ENCODE results near the gene FLVCR2. TPM values are rescaled to one million over a fixed set of nuclear protein-coding genes. Genes with fewer than 3 reads are reported as not detected.

The FLVCR2 gene
- total and polyA plus RNA-seq, 2 experiments from 2014 or later = 1.4 to 3.1 TPM

GRCh38 chr14:75595226-75595625 is 16.8 kb downstream of the FLVCR2 start:
- Histone ChIP-seq H3K4me3 (no peak overlapping the region), H4K20me1 (replicated peaks; ENCODE audit: insufficient read depth) (no peaks in the 10 kb centered on the region), H3K9me2 (ENCODE audit: insufficient read depth) (peaks cover 3% of the 10 kb centered on the region; the same call in 1 of the 2 replicates), H3F3A (replicated peaks; ENCODE audit: low read depth) (no peaks in the 10 kb centered on the region), H2AFZ (no peak overlapping the region), H3K4me2 (no peak overlapping the region), H3K27ac (ENCODE audit: low read depth) (no peak overlapping the region), H3K4me1 (ENCODE audit: insufficient read depth) (0 out of 2 replicates have a peak, but pooled peaks cover 3% of the 10 kb centered on the region), H3K79me2 (replicated peaks; ENCODE audit: insufficient read depth) (no peaks in the 10 kb centered on the region), H3K27me3 (ENCODE audit: insufficient read depth) (no peaks in the 10 kb centered on the region), H3K36me3 (ENCODE audit: insufficient read depth) (no peaks in the 10 kb centered on the region; the same call in 1 of the 2 replicates)
- ATAC-seq (no peak), DNase-seq (ENCODE audit: low spot score) (no peak)
- H3K27ac Mint-ChIP-seq = no peak overlapping the region
- peaks cover 20% of the 10 kb centered on the region for H3K36me3 Mint-ChIP-seq (ENCODE audit: low read depth)
- no peak overlapping the region for H3K4me3 Mint-ChIP-seq
- peaks cover 21% of the 10 kb centered on the region for H3K9me3 Mint-ChIP-seq
- H3K4me1 Mint-ChIP-seq = peaks cover 12% of the 10 kb centered on the region
- H3K27me3 Mint-ChIP-seq (ENCODE audit: insufficient read depth, low read depth, poor library complexity) = no peaks in the 10 kb centered on the region
- TF ChIP-seq CTCF (conservative IDR thresholded peaks at IDR 0.05; ENCODE audit: low read depth in 2 of 2) = no peak

- Histone ChIP-seq H3K79me2 (replicated peaks; ENCODE audit: insufficient read depth) (no peaks in the 10 kb centered on the region), H4K20me1 (replicated peaks; ENCODE audit: insufficient read depth) (no peaks in the 10 kb centered on the region), H3K4me1 (ENCODE audit: insufficient read depth) (0 out of 2 replicates have a peak, but pooled peaks cover 3% of the 10 kb centered on the region), H2AFZ (no peak overlapping the region), H3K9me2 (ENCODE audit: insufficient read depth) (peaks cover 3% of the 10 kb centered on the region; the same call in 1 of the 2 replicates), H3K4me2 (no peak overlapping the region), H3K27me3 (ENCODE audit: insufficient read depth) (no peaks in the 10 kb centered on the region), H3K36me3 (ENCODE audit: insufficient read depth) (no peaks in the 10 kb centered on the region; the same call in 1 of the 2 replicates), H3K27ac (ENCODE audit: low read depth) (no peak overlapping the region), H3F3A (replicated peaks; ENCODE audit: low read depth) (no peaks in the 10 kb centered on the region), H3K4me3 (no peak overlapping the region)
- H3K4me3 Mint-ChIP-seq = no peak overlapping the region
- H3K36me3 Mint-ChIP-seq (ENCODE audit: low read depth) = peaks cover 9% of the 10 kb centered on the region
- no peak overlapping the region for H3K27ac Mint-ChIP-seq
- DNase-seq (ENCODE audit: low spot score) = no peak
- peaks cover 13% of the 10 kb centered on the region for H3K4me1 Mint-ChIP-seq
- peaks cover 15% of the 10 kb centered on the region for H3K9me3 Mint-ChIP-seq
- no peak for ATAC-seq
- no peaks in the 10 kb centered on the region for H3K27me3 Mint-ChIP-seq (ENCODE audit: insufficient read depth, low read depth, poor library complexity)
- TF ChIP-seq CREB1 (CRISPR knock-in tag; IDR thresholded peaks at IDR 0.05; ENCODE audit: low read depth) = no peak
- no peak for TF ChIP-seq EZH2 (IDR thresholded peaks at IDR 0.05; ENCODE audit: low read depth, unreplicated experiment)
- TF ChIP-seq ETS1 (IDR thresholded peaks at IDR 0.05) = no peak
- no peak for TF ChIP-seq STAT1 (IDR thresholded peaks at IDR 0.05; ENCODE audit: unreplicated experiment)
- TF ChIP-seq ZNF114 (CRISPR knock-in tag; IDR thresholded peaks at IDR 0.05) = no peak
- no peak for TF ChIP-seq REST (IDR thresholded peaks at IDR 0.05; ENCODE audit: unreplicated experiment)
- no peak for TF ChIP-seq ZNF462 (CRISPR knock-in tag; IDR thresholded peaks at IDR 0.05)
- no peak for TF ChIP-seq ZNF331 (CRISPR knock-in tag; IDR thresholded peaks at IDR 0.05; ENCODE audit: low read depth)
Observed at GRCh38 chr14:75597149-75597548, 18.7 kb downstream of the FLVCR2 start.
